T-helper 1 cell treated with Interleukin-12 subunit alpha and Interleukin-12 subunit beta and Interleukin-4 antibody, amounts not matched to agents 30 μg/mL and 1 μg/mL, for 36 hours (primary cell): Measurements from ENCODE around the gene SNRNP200.

ENCODE experiments used
- H3K27ac Mint-ChIP-seq: one replicate; pipeline ENCODE4 v1.8.0; 2021; ENCODE audit warnings: mild to moderate bottlenecking, mixed read lengths
- H3K27me3 Mint-ChIP-seq: one replicate; pipeline ENCODE4 v1.8.0; 2021; ENCODE audit warnings: low read depth, mixed read lengths
- H3K36me3 Mint-ChIP-seq: one replicate; pipeline ENCODE4 v1.8.0; 2021; ENCODE audit warnings: low read depth, mixed read lengths
- H3K4me1 Mint-ChIP-seq: one replicate; pipeline ENCODE4 v1.8.0; 2021; ENCODE audit warnings: low read depth, mixed read lengths
- H3K4me3 Mint-ChIP-seq: one replicate; pipeline ENCODE4 v1.8.0; 2021; ENCODE audit warnings: mild to moderate bottlenecking, moderate library complexity, mixed read lengths
- H3K9me3 Mint-ChIP-seq: one replicate; pipeline ENCODE4 v1.8.0; 2021; ENCODE audit warnings: mixed read lengths

SNRNP200 gene

GRCh38 chr2:96273763-96274162, 31.6 kb downstream of the SNRNP200 start:
- Mint-ChIP-seq H3K4me3 (no peak overlapping the region), H3K36me3 (peaks cover 62% of the 10 kb centered on the region), H3K9me3 (no peaks in the 10 kb centered on the region), H3K27ac (no peak overlapping the region), H3K27me3 (no peaks in the 10 kb centered on the region), H3K4me1 (peaks cover 6% of the 10 kb centered on the region)

GRCh38 chr2:96271995-96272394, 33.4 kb downstream of the SNRNP200 start:
- Mint-ChIP-seq H3K36me3 (peaks cover 52% of the 10 kb centered on the region), H3K9me3 (no peaks in the 10 kb centered on the region), H3K4me3 (no peak overlapping the region), H3K27me3 (no peaks in the 10 kb centered on the region), H3K4me1 (peaks cover 19% of the 10 kb centered on the region), H3K27ac (no peak overlapping the region)

GRCh38 chr2:96267159-96267971, 38.0 kb downstream of the SNRNP200 start:
- Mint-ChIP-seq H3K27me3 (no peaks in the 10 kb centered on the region), H3K27ac (peak overlapping the region; percentile 64), H3K9me3 (no peaks in the 10 kb centered on the region), H3K4me1 (peaks cover 37% of the 10 kb centered on the region), H3K36me3 (peaks cover 33% of the 10 kb centered on the region), H3K4me3 (peak overlapping the region; percentile 79)

GRCh38 chr2:96265840-96266679, 39.3 kb downstream of the SNRNP200 start, which contains the start of the genes CIAO1 and TMEM127:
TSS of gene CIAO1 (plus strand) at chr2:96266225. CDS start at chr2:96266351, 126 bp downstream.
TSS of gene TMEM127 (minus strand) at chr2:96265997. CDS start at chr2:96265381, 616 bp downstream.
- Mint-ChIP-seq H3K4me3 (peak within 1 kb of the TSS; percentile 100), H3K9me3 (no peaks in the 10 kb centered on the region), H3K4me1 (peaks cover 43% of the 10 kb centered on the region)

GRCh38 chr2:96265349-96265839, 40.0 kb downstream of the SNRNP200 start:
- H3K27me3 Mint-ChIP-seq, result no peaks in the 10 kb centered on the region
- peak overlapping the region; percentile 75 for H3K27ac Mint-ChIP-seq
- H3K4me1 Mint-ChIP-seq, result peaks cover 50% of the 10 kb centered on the region
- H3K36me3 Mint-ChIP-seq, result peaks cover 28% of the 10 kb centered on the region
- no peaks in the 10 kb centered on the region for H3K9me3 Mint-ChIP-seq
- peak overlapping the region; percentile 100 for H3K4me3 Mint-ChIP-seq

More at GRCh38 chr2:96265840-96266679, 39.3 kb downstream of the SNRNP200 start, which contains the start of the genes CIAO1 and TMEM127:
- Mint-ChIP-seq H3K27me3 (no peaks in the 10 kb centered on the region), H3K27ac (peak within 1 kb of the TSS; percentile 94), H3K36me3 (peaks cover 25% of the 10 kb centered on the region)

GRCh38 chr2:96264656-96265348, 40.5 kb downstream of the SNRNP200 start:
- Mint-ChIP-seq H3K27ac (peak overlapping the region; percentile 38), H3K27me3 (no peaks in the 10 kb centered on the region), H3K36me3 (peaks cover 28% of the 10 kb centered on the region), H3K9me3 (no peaks in the 10 kb centered on the region), H3K4me1 (peaks cover 53% of the 10 kb centered on the region), H3K4me3 (peak overlapping the region; percentile 77)

GRCh38 chr2:96264086-96264485, 41.3 kb downstream of the SNRNP200 start:
- Mint-ChIP-seq H3K4me3 (peak overlapping the region; percentile 77), H3K9me3 (no peaks in the 10 kb centered on the region), H3K27me3 (no peaks in the 10 kb centered on the region), H3K27ac (no peak overlapping the region), H3K4me1 (peaks cover 56% of the 10 kb centered on the region), H3K36me3 (peaks cover 28% of the 10 kb centered on the region)

GRCh38 chr2:96262306-96262705, 43.0 kb downstream of the SNRNP200 start:
- Mint-ChIP-seq H3K9me3 (no peaks in the 10 kb centered on the region), H3K27ac (no peak overlapping the region), H3K36me3 (peaks cover 21% of the 10 kb centered on the region), H3K27me3 (no peaks in the 10 kb centered on the region), H3K4me1 (peaks cover 52% of the 10 kb centered on the region), H3K4me3 (no peak overlapping the region)

GRCh38 chr2:96261328-96262003, 43.9 kb downstream of the SNRNP200 start:
- H3K4me1 Mint-ChIP-seq, result peaks cover 54% of the 10 kb centered on the region
- peaks cover 24% of the 10 kb centered on the region for H3K36me3 Mint-ChIP-seq
- H3K9me3 Mint-ChIP-seq, result no peaks in the 10 kb centered on the region
- H3K27me3 Mint-ChIP-seq, result no peaks in the 10 kb centered on the region
- no peak overlapping the region for H3K27ac Mint-ChIP-seq
- no peak overlapping the region for H3K4me3 Mint-ChIP-seq

GRCh38 chr2:96260387-96261260, 44.7 kb downstream of the SNRNP200 start:
- H3K4me3 Mint-ChIP-seq, result no peak overlapping the region
- H3K27me3 Mint-ChIP-seq, result no peaks in the 10 kb centered on the region
- peak overlapping the region; percentile 76 for H3K27ac Mint-ChIP-seq
- peaks cover 24% of the 10 kb centered on the region for H3K36me3 Mint-ChIP-seq
- H3K9me3 Mint-ChIP-seq, result no peaks in the 10 kb centered on the region
- peaks cover 53% of the 10 kb centered on the region for H3K4me1 Mint-ChIP-seq

- H3K4me1 Mint-ChIP-seq, result peaks cover 52% of the 10 kb centered on the region
- H3K27ac Mint-ChIP-seq, result no peak overlapping the region
Observed at GRCh38 chr2:96259497-96259921, 45.8 kb downstream of the SNRNP200 start.

GRCh38 chr2:96258166-96259022, 47.0 kb downstream of the SNRNP200 start:
- H3K4me3 Mint-ChIP-seq, result no peak overlapping the region
- peak overlapping the region; percentile 20 for H3K27ac Mint-ChIP-seq
- peaks cover 34% of the 10 kb centered on the region for H3K36me3 Mint-ChIP-seq
- H3K9me3 Mint-ChIP-seq, result no peaks in the 10 kb centered on the region
- H3K4me1 Mint-ChIP-seq, result peaks cover 42% of the 10 kb centered on the region
- H3K27me3 Mint-ChIP-seq, result no peaks in the 10 kb centered on the region

More at GRCh38 chr2:96259497-96259921, 45.8 kb downstream of the SNRNP200 start:
- no peaks in the 10 kb centered on the region for H3K9me3 Mint-ChIP-seq
- peaks cover 27% of the 10 kb centered on the region for H3K36me3 Mint-ChIP-seq
- no peak overlapping the region for H3K4me3 Mint-ChIP-seq
- H3K27me3 Mint-ChIP-seq, result no peaks in the 10 kb centered on the region
